ENCODE measurements around the gene CAB39.
A peak's percentile ranks its signal among the peaks of the same experiment; 100 is the strongest.

Gene CAB39

DNA sequence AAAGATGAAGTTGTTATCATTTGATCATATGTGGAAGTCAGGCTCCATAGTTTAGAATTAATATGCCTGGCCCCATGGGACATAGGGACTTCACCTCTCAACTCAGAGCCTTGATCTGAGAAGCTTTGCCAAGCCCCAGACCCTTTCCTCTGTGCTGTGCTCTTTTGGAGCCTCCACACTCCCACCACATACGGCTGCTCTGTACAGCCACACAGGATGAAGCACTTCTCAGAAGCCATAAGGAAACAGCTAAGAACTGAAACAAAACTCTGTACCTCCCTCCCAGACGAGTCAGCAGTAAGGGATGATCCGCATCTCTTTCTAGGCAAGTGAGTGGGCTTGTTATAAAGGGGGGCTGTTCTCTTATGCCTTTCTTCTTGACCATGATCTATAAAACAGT is 66.5 kb downstream of the CAB39 start:
- DNase-seq (ENCODE audit: low read depth in 4 of 4, low spot score in 1 of 4) = no peak

DNA sequence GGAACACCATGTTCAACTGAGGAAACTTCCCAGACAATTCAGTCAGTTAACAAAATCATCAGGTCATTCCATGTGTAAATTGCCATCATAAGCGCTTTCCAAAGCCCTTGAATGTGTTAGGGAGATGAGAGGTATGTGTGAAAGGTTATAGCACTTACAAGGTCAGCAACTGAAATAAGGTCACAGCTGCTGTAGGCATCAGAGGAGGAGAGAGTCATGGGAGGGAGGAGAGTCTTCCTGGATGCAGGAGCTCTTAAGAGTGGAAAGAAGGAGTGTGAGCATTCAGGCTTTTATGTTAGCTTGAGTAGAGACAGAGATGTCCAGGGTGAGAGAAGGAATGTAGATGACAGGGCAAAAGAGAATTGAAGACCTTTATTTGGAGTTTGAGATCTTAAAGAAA is 67.0 kb downstream of the CAB39 start:
- no peak for DNase-seq (ENCODE audit: low read depth in 4 of 4, low spot score in 1 of 4)

DNA sequence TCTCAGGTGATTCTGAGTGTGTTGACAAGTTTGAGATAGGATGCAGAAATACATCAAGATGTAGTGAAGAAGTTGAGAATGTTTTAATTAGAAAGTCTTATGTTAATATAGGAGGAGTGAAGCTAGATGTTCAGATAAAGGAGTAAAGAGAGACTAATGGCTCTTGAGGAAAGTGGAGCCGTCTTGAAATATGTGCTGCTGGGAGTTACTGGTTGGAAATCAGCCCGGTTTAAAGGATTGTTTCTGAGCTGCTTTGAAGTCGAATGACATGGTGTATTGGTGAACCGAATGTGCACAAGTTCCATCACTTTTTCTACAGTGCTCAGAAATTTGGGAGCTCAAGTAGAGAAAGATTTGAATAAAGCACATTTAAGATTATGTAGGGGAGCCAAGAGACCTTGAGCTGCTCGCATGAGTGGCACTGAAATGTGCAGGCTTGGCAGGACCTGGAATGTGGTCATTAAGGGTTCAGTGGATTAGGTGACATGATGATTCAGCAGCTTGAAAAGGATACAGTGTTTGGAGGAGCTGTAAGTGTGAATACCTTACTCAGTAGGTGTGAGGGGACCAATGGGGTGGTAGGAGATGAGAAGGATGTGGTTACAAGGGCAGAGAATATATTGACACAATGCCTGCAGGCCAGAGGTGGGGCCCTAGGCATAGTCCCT is 68.6 kb downstream of the CAB39 start:
- no peak for DNase-seq (ENCODE audit: low read depth in 4 of 4, low spot score in 1 of 4)

DNA sequence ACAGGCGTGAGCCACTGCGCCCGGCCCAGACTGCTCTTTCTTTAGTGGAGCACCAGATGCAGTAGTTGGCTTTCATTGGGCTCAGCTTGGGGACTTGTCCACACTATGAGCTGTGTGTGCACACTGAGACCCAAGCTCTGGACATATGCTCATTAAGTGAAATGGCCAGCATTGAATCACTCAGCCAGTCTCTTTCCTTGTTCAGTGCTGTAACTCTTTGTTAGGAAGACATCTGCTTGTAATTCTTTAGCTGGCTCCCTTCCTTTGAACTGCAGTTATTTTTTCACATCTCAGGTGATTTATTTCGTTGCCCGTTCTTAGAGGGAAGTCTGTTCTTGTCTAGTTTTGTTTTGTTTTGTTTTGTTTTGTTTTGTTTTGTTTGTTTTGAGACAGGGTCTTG is 70.5 kb downstream of the CAB39 start:
- DNase-seq (ENCODE audit: low read depth in 4 of 4, low spot score in 1 of 4) = no peak

DNA sequence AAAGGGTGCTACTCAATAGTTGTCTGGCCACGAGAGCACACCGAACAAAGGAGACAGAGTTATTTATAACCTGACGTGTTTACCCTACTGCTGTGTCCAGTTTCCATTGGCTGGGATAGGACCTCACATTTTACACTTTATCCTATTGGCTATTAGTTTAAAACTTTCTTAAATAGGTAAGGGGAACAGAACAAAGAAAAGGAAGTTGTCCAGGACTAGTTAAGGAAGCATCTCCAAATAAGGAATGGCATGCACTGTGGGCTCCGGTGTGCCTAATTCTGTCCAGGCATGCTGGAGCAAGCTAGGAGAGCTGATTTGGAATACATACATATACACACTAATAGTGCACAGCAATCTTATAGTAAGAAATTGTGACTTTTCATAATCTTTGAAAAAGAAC is 72.2 kb downstream of the CAB39 start:
- no peak for DNase-seq (ENCODE audit: low read depth in 4 of 4, low spot score in 1 of 4)

DNA sequence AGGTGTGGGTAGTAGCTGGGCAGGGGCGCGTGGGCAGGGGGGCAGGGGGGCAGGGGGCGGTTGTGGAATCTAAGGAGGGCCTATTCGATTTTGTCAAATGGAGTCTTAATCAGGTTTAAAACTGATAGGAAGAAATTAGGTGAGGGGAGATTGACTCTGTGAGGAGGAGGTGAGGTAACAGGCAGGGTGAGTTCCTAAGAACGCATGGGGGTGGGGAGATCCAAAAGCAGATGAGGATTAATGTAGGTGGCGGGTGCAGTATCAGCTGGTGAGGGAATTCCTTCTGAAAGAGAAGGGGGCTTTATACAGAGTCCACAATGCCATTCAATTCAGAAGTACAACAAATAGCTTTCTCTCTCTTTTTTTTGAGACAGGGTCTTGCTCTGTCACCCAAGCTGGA is 72.7 kb downstream of the CAB39 start:
- no peak for DNase-seq (ENCODE audit: low read depth in 4 of 4, low spot score in 1 of 4)

DNA sequence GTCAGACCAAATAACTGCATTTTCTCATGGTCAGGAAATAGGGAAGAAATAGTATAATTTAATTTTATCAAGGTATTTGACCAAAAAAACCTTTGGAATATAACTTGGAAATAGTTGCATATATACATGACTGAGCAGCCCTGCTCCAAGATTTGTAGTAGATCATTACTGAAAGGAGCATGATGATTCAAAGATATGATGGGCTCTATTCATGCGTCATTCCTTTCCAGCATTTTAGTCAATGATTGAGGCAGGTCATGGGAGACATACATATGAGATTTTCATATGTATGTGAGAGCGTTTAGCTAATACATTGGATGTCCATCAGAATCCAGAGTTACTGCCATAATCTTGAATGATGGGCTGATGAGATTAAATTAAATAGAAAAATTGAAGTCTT is 74.5 kb downstream of the CAB39 start:
- DNase-seq (ENCODE audit: low read depth in 4 of 4, low spot score in 1 of 4) = no peak

DNA sequence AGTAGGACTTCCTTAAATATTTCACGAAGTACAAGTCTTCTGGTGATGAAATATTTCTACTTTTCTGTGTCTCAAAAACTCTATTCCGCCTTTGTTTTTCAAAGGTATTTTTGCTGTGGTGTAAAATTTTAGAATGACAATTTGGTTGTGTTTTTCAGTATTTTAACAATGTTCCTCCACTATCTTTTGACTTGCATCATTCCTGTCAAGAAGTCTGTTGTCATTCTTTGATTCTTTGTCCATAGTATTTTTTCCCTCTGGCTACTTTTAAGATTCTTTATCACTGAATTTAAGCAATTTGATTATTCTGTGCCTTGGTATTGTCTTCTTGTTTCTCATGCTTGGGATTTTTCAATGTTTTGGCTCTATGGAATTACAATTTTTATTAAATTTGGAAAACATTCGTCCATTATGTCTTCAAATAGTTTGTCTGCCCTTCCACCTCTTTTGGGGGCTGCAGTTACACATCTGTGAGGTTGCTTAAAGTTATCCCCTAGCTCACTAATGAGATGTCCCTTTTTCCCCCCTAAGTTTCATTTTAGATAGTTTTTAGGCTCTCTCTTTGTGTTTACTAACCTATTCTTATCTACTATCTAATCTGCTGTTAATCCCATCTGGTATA is 76.0 kb downstream of the CAB39 start:
- DNase-seq (ENCODE audit: low read depth in 4 of 4, low spot score in 1 of 4) = no peak

DNA sequence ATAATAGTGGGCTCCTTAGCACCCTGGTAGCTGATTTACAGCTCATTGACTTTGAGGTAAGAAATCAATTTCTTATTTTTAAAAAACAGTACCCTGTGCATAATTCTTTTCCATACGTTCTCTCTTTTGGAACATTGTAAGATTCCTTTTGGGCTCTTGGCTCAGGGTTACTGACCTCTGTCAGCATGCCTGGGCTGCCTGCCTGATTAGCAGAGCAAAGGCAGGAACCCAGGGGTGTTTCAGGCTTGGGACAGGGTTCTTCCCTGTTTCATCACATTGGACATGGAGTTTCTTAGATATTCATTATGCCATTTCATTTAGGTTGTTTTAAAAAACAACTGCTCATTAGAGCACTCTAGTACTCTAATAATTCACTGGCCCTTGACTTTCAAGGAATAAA is 78.3 kb downstream of the CAB39 start:
- DNase-seq (ENCODE audit: low read depth in 4 of 4, low spot score in 1 of 4) = no peak

DNA sequence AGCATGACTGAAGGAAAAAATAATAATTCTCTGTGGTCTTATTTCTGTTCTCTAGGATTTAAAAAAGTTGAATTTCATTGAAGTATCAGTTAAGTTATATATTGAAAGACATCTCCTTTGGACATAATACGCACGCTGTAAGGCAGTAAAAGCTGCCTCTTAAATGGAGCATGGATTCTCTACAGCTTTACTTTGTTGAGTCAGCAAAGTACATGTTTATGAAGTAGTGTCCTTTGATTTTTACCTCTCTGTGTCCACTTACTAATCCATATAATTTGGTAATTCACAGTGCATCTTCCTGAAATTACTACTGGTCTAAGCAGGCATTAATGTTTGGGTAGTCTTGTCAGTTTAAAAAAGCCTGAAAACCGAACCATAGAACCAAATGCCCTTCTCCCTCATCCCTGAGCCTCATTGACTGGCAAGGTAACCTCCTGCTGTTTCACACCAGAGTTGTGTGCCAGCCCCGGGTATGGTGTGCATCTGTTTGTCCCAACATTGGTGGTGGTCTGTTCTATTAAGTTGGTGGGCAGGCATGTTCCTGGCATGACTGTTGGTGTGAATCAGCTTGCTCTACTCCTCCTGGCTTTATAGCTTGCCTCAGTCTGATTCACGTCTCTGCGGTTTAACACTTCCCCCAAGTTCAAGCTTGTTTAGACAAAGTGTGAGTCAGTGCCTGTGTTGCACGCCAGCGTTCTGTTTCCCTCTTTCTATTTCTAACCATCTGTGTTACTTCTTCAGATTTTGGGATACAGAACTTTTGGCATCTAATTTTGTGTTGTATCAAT is 81.1 kb downstream of the CAB39 start:
- peak in 3 of 4 experiments; percentile 35 to 59 (median 40) for DNase-seq (ENCODE audit: low read depth in 4 of 4, low spot score in 1 of 4)

DNA sequence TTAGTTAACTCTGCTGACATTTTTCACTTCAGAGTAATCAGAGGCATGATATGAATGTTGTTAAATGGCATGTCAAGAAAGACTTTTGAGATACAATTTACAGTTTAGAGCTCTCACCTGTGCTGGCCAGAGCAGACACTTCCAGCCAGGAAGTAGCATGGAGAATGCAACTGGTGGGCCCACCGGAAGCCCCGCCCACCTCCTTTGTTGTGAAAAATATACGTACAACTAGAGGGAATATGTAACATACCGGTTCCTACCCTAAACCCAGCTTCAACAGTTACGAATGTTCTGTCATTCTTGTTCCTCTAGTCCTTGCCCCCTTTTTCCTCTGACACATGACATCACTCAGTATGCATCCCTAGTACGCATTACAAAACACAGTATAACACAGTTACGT is 81.9 kb downstream of the CAB39 start:
- DNase-seq (ENCODE audit: low read depth in 4 of 4, low spot score in 1 of 4) = peak in 1 of 4 experiments; percentile 19

DNA sequence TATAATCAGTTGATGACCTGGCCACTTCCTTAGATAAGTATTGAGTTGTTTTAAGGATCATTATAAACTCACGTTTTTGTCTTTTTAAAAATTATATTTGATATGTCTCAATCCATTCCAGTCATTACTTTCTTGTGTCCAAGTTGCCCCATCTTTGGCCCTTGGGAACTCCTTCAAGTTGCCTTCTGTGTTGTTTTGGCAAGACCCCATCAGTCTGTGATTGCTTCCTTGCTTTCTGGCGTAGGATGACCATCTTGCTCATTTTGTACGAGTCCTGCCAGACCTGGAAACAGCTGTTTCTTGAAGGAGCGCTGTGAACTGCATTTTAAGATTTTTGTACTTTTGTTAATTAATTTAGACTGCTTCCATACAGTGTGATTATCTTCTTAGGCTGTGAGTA is 83.2 kb downstream of the CAB39 start:
- no peak for DNase-seq (ENCODE audit: low read depth in 4 of 4, low spot score in 1 of 4)

DNA sequence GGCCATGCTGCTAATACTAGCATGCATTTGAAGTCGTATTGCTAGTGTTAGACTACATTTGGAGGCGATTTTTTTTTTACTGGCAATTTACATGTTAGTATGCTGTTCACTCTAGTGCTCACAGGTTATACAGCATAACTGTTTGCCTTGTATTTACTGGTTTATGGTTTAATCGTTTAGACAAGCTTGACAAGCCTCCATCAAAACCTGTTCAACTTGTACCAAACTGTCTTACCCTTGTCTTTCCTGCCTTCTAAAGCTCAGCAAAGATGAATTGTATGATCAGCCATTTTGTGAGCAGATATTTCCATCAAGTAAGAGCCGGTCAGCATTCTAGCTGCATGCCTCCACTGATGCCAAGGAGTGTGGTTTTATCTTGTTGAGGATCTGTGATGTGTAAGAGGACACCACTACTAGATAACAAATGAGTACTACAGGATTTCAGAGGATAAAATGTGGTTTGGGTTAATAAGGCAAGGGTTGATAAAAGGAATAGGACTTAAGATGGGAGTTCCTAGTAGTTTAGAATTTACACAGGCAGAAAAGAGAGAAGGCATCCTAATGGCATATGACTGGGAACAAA is 83.7 kb downstream of the CAB39 start:
- no peak for DNase-seq (ENCODE audit: low read depth in 4 of 4, low spot score in 1 of 4)

DNA sequence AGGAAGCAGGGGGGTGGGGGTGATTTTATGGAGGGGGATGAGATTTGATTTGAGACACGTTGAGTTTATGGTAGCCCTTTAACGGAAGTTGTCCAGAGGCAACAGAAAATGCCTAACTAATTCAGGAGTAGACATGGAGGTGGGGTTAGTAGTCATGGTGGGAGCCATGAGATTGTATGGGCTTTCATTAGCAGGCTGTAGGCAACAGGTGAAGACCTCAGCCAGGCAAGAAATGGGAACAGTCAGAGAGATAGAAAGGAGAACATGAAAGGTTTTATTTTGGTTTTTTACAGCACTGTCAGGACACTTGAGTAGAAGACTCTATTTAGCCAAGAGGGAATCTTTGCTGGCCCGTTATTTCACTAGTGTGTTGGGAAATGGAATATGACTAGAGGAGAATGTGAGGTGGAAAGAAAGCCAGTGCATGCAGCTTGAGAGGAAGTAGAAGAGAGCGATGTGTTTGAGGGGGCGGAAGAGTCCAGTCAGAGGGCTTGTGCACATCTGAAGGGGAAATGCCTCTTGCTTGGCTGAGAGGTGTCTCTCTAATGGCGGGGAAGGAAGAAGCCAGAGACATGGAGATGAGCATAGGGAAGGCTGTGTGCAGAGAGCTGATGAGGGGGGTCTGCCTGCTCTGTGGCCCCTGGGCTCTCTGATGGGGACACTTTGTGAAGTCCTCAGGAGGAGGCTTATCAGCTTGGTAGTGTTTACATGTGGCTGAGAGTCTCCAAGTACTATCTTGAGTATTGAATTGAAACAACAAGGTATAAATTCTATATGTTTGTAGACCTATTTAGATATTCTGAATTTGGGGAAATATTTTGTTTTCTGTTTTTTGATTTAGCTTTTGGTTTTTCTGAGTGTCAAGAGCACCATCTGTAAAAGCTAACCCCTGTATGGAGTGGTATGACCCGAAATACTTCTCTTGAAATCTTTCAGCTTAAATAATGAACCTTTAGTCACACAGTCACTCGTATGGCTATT is 85.2 kb downstream of the CAB39 start:
- no peak for DNase-seq (ENCODE audit: low read depth in 4 of 4, low spot score in 1 of 4)

DNA sequence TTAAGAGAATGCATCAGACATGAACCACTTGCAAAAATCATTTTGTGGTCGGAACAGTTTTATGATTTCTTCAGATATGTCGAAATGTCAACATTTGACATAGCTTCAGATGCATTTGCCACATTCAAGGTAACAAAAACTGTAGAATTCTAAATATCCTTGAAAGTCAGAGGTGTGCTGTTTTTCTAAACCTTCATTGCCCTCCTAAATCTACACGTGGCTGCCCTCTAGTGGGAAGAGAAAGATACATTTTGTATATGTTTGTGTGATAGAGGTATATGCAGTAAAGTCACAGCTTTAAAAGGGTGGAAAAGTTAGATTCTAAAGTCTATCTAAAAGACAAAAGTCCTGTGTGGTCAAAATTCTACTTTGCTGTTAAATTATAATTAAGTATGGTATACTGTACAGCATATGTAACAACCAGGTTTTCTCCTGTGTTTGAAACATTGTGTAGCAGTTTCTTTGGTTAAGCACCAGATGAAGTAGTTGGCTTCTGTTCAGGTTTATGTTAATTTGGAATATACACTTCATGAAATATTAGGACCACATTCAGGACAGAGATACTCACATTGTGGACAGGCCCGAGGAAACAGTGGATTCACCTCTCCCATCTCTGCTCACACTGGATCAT is 86.2 kb downstream of the CAB39 start:
- peak in 1 of 4 experiments; percentile 33 for DNase-seq (ENCODE audit: low read depth in 4 of 4, low spot score in 1 of 4)

DNA sequence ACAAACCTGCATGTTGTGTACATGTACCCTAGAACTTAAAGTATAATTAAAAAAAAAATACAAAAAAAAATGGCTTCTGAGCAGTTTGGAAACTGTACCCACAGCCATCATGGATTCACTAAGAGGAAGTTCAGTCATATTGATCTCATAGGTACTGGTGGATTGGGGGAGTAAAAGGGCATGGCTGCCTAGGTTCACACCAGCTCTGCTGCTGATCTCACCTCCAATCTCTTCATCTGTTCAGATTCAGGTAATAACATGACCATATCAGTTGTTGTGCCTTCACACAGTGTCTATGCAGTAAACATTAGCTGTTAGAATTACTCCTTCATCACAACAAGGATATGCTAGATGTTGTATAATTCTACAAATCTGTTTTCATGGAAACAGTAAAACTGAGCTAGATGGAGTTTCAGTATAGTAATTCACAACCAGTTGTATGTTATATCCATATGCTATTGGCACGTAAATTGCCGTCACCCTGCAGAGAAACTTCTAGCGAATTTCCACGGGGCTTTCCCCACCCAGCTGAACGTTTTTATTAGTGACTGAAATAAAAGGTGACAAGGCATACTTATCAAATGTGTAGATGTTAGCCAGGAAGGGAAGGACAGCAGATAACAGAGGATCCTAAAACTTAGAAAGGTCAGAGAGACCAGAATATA is 92.8 kb downstream of the CAB39 start:
- no peak for DNase-seq (ENCODE audit: low read depth in 4 of 4, low spot score in 1 of 4)

DNA sequence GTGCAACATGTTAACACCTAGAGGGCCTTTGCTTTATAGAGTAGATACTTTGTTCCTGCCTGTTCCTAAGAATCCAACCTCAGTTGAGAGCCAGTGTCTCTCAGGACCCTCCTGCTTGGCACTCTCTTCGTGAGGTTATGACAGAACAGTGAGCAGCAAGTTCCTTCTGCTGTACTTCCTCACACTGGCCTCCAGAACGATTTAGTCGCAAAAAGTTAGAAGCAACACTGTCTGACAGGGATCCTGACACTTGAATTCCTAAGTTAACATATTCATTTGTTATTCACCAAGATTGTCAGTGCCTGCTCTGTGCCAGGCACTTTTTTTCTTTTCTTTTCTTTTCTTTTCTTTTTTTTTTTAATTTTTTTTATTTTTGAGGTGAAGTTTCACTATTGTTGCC is 95.1 kb downstream of the CAB39 start:
- DNase-seq (ENCODE audit: low read depth in 4 of 4, low spot score in 1 of 4) = no peak

DNA sequence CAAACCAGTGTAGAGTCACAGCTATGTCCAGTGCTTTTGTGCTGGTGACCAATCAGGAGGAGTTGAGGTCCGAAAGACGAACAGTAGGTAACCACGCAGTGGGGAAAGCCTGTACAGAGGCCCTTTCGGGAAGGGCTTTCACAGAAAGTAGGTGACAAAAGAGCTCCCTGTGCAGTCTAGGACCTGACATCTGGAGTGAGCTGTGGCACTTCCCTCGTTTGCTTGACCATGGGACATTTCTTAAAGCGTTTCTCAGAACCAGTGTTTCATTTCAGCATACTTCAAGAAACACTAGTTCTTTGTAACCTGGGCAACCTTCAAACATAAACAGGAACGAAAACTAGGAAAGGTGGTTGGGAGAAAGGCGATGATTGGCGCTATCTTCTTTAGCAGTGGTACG is 96.4 kb downstream of the CAB39 start:
- no peak for DNase-seq (ENCODE audit: low read depth in 4 of 4, low spot score in 1 of 4)

DNA sequence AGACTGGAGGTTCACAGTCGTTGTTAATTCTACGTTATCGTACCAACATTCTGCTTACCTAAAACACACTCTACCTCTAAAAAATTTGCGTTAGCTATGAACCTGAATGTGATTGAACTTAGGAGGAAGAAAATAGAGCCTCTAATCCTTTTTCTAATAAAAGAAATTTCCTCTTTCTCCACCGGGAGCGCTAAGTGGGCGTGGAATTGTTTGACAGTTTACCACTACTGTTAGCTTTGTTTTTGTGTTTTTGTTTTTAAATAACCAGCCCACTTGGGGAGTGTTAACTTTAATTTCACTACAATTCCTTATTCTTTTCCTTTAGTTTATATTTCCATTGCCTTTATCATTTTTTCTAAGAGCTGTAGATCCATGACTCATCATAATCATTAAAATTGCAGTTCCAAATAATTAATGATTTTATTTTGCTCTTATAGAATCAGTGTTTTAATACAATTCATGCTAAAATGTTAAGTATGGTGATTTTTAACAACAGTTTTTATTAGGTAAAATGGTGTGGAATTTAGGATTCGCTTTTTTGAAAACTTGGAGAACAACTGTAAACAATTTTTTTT is 97.1 kb downstream of the CAB39 start:
- no peak for DNase-seq (ENCODE audit: low read depth in 4 of 4, low spot score in 1 of 4)

DNA sequence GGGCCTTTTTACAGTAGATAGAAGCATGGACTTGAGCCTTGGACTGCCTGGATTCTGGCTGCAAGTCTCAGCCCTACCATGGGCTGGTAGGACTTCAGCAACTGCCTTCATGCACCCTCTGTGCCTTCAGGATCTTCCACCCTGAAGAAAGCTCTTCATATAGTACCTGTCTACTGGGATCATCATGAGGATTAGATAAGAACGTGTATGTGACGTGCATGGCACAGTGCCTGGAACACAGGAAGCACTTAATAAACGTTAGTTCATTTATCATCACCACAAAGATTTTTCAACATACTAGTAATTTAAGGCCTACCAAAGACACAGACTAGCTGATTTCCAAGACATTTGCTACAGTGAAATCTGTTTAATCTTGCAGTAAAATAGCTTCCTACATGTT is 98.9 kb downstream of the CAB39 start:
- no peak for DNase-seq (ENCODE audit: low read depth in 4 of 4, low spot score in 1 of 4)
